CD4-positive, alpha-beta T cell treated with Interleukin-17A for 4 hours (primary cell): Measurements from ENCODE around the gene RPS5.
A peak's percentile ranks its signal among the peaks of the same experiment; 100 is the strongest.
"Not testable (repeated sequence)": the region's sequence is repeated elsewhere in the genome, so short reads cannot be mapped to it uniquely, and the experiment has no call there.

Experiments
- DNase-seq: peaks from one replicate; pipeline ENCODE4 v3.0.0-alpha.2; 2020; ENCODE audit warnings: mixed read lengths

Gene RPS5

GRCh38 chr19:58386576-58387337 is at the start of gene RPS5:
Gene RPS5 (plus strand): TSS chr19:58387269. CDS start chr19:58388138, 869 bp downstream.
- DNase-seq: peak; percentile 95

GRCh38 chr19:58338336-58338735 is 48.7 kb upstream of the RPS5 start:
- DNase-seq: no peak

- no peak for DNase-seq
Observed at GRCh38 chr19:58338825-58339558, 48.1 kb upstream of the RPS5 start.

- DNase-seq: no peak
Observed at GRCh38 chr19:58345558-58345957, 41.5 kb upstream of the RPS5 start.

GRCh38 chr19:58346961-58347929 is 39.8 kb upstream of the RPS5 start:
- peak; percentile 78 for DNase-seq

- not testable (repeated sequence) for DNase-seq
Observed at GRCh38 chr19:58348080-58348479, 39.0 kb upstream of the RPS5 start.

GRCh38 chr19:58349590-58349989 is 37.5 kb upstream of the RPS5 start:
- no peak for DNase-seq

GRCh38 chr19:58350001-58350861 is 36.8 kb upstream of the RPS5 start:
- no peak for DNase-seq

GRCh38 chr19:58350871-58351557 is 36.1 kb upstream of the RPS5 start:
- no peak for DNase-seq

GRCh38 chr19:58351558-58351878 is 35.6 kb upstream of the RPS5 start:
- no peak for DNase-seq

GRCh38 chr19:58351990-58352755 is 34.9 kb upstream of the RPS5 start:
- no peak for DNase-seq

- DNase-seq: no peak
Observed at GRCh38 chr19:58352760-58353671, 34.1 kb upstream of the RPS5 start, which contains the start of gene A1BG. Gene A1BG (minus strand): TSS chr19:58353492. CDS start chr19:58353437, 55 bp downstream.

- no peak for DNase-seq
Observed at GRCh38 chr19:58353717-58354477, 33.2 kb upstream of the RPS5 start.

GRCh38 chr19:58354478-58355030 is 32.5 kb upstream of the RPS5 start:
- DNase-seq: no peak

GRCh38 chr19:58355215-58355796 is 31.8 kb upstream of the RPS5 start:
- DNase-seq: no peak

- peak; percentile 52 for DNase-seq
Observed at GRCh38 chr19:58355908-58356765, 30.9 kb upstream of the RPS5 start.
